Gastrocnemius medialis (tissue), 4 donors: ENCODE data around the gene MGAT5.

ENCODE experiments used
- POLR2A ChIP-seq, 2 donors: fragments of 450-650 bp; IDR thresholded peaks; one replicate each; pipeline ENCODE4 v1.6.1; 2017; ENCODE audit warnings: antibody characterized with exemption in 2 of 2, mild to moderate bottlenecking in 2 of 2, moderate library complexity in 2 of 2
- TF ChIP-seq, protein P1 (sequence below), 5 experiments: fragments of 450-650 bp in 3 of 5; fragments of 200-600 bp in 2 of 5; sonication (generic) in 2 of 5; IDR thresholded peaks in 4 of 5; conservative IDR thresholded peaks in 1 of 5; 1 replicate in 4 of 5; 2 replicates in 1 of 5; pipeline ENCODE4 v1.5.1; 2016 to 2019; ENCODE audit warnings: antibody characterized with exemption in 5 of 5, mild to moderate bottlenecking in 3 of 5, moderate library complexity in 3 of 5

DNA sequence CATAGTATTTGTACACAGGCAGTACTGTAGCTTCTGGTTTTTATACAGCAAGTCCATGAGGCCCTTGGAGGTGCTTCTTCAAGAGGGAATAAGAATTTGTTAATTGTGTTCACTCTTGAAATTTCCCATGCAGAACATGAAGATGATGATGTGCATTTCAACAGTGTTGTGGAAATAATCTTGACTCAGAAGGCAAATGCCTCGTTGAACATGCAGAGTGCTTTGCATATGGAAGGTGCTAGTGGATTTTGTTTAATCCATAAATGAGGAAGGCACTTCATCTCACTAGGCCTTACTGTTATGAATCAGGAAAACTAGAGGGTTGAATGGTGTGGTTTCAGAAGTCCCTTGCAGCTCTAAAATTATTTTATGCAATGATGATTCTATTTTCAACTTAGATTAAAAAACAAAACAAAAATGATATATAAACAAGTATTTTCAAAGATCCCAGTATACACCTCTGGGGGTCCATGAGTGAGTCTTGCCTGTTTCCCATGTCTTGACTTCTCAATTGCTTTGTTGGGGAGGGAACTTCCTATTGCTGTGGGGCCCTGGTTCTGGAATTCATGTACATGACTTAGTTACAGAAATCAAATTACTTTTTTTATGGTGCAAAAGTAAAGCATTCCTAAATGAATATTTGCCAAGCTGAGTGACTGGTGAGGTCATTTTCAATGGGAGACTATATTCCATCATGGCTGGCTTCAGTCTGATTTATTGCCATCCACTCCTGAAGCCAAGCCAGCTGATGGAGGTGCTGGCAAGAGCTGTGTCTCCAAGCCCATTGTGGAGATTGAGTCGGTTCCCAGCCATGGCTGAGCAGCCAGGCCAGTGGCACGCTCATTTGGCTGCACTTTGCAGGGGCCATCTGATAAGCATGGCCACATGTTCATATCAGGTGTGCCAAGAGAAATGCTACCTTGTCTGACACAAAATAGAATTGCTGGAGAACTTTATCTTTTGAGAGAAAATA is 56.5 kb downstream of the MGAT5 start:
- TF ChIP-seq, protein P1, sequence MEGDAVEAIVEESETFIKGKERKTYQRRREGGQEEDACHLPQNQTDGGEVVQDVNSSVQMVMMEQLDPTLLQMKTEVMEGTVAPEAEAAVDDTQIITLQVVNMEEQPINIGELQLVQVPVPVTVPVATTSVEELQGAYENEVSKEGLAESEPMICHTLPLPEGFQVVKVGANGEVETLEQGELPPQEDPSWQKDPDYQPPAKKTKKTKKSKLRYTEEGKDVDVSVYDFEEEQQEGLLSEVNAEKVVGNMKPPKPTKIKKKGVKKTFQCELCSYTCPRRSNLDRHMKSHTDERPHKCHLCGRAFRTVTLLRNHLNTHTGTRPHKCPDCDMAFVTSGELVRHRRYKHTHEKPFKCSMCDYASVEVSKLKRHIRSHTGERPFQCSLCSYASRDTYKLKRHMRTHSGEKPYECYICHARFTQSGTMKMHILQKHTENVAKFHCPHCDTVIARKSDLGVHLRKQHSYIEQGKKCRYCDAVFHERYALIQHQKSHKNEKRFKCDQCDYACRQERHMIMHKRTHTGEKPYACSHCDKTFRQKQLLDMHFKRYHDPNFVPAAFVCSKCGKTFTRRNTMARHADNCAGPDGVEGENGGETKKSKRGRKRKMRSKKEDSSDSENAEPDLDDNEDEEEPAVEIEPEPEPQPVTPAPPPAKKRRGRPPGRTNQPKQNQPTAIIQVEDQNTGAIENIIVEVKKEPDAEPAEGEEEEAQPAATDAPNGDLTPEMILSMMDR (IDR thresholded peaks at IDR 0.05 in 4 of 5, conservative IDR thresholded peaks at IDR 0.05 in 1 of 5), result no peak
- TF ChIP-seq POLR2A (IDR thresholded peaks at IDR 0.05), result no peak
